Measurements from ENCODE around the gene FOXP1.

Gene FOXP1

DNA sequence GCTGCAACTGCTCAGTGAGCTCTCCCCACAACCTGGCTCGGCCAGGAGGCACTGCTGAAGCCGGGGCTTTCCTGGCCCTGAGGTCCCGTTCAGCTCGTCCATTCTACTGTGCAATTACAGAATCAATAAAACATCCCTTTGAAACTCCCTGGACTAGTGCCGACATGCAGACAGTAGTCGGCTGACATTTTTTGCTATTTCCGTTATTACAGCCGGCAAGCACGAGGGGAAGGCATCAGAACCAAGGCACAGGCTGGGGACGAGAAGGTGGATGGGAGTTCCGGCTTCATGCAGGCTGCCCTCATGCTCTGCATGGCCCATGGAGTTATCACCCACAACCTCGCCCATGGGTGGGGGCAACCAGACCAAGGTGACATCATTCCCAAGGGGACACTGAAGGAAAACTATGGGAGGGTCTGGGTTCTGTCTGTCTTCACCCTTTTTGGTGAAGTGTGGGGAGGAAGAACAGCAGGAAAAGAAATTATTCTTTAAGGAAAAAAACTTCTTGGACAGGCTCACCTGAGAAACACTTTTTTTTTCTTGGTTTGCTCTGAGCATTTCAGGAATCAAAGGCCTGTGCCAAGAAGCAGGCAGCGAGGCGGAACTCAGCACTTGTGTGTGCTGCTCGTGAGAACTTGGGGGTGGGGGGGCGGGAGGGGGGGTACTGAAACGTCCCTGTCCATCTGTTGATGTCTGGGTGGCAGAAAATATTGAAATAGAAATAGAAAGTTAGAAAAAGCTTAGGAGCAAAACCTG is 154.5 kb downstream of the FOXP1 start:
- ATAC-seq (replicated peaks; ENCODE audit: extremely low read depth, poor library complexity, severe bottlenecking) (no peak), DNase-seq (ENCODE audit: low spot score in 2 of 2) (no peak)
- H3K4me3 Mint-ChIP-seq = no peak overlapping the region

DNA sequence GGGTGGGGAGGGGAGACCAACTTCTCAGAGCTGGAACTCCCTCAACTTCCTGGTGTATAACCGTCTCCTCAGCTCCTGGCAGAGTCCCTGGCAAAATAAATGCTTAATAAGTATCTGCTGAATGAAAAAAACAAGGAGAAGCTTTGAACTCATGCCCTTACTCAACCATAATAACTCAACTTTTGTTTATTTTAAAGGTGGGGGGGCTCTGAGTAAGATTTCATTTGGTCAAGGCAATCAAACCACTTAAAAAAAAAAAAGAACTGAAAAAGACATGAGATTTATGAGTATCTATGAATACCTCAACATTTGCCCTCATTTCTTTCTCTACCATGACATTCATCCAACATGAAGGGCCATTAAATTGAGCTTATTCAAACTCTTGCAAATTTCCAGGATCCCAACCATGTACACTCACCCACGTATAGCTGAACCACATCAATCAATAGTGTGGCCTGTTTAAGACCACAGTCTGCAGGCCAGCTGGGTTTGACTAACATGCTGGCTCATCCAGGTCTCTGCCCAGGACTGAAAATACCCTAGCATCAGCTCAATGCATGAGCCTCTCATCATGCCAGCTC is 157.9 kb downstream of the FOXP1 start:
- ATAC-seq (replicated peaks; ENCODE audit: extremely low read depth, poor library complexity, severe bottlenecking) (no peak), DNase-seq (ENCODE audit: low spot score in 2 of 2) (no peak)
- Mint-ChIP-seq H3K27ac (ENCODE audit: low read depth) (peak overlapping the region; percentile 26), H3K9me3 (no peaks in the 10 kb centered on the region), H3K4me3 (no peak overlapping the region), H3K27me3 (no peaks in the 10 kb centered on the region), H3K36me3 (ENCODE audit: insufficient read depth) (peaks cover 8% of the 10 kb centered on the region), H3K4me1 (peaks cover 71% of the 10 kb centered on the region)

More for the DNA sequence above, 154.5 kb downstream of the FOXP1 start:
- Mint-ChIP-seq H3K4me1 (peaks cover 71% of the 10 kb centered on the region), H3K27me3 (no peaks in the 10 kb centered on the region), H3K36me3 (ENCODE audit: insufficient read depth) (peaks cover 10% of the 10 kb centered on the region), H3K27ac (ENCODE audit: low read depth) (peak overlapping the region; percentile 39), H3K9me3 (no peaks in the 10 kb centered on the region)

DNA sequence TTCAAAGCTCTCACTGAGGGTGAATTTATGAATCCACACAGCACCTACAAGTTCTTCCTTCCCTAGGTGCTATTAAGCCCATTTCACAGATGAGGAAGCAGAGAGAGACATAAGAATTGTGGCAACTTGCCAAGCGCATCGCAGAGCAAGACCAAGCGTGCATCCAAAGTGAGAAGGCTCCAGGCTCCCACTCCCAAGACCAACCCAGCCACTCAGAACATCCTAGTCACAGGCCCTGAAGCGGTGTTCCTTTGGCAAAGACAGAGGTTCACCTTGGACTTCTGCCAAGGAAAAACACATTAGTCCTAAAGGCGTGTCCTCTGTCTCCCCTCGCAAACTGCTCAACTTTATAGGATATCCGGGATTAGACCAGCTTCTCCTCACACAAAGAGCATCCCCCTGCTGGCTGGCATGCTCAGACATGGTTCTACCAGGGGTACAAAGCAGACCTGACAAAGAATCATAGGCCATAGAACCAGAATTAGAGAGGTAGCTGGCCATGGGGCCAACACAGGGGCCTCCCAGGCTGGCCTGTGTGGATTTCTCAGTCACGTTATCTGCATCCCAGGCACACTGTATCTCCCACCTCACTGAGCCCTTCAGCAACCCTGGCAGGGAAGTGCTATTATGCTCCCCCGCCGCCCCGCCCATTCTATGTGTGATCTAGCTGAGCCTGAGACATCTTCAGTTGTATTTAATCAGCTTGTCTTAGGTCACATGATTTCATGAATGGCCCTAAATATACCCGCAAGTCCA is 160.2 kb downstream of the FOXP1 start:
- Mint-ChIP-seq H3K27ac (ENCODE audit: low read depth) (peak overlapping the region; percentile 88), H3K4me1 (peaks cover 65% of the 10 kb centered on the region), H3K4me3 (peak overlapping the region; percentile 33), H3K36me3 (ENCODE audit: insufficient read depth) (peaks cover 8% of the 10 kb centered on the region), H3K27me3 (no peaks in the 10 kb centered on the region), H3K9me3 (no peaks in the 10 kb centered on the region)
- DNase-seq (ENCODE audit: low spot score in 2 of 2) (no peak), ATAC-seq (replicated peaks; ENCODE audit: extremely low read depth, poor library complexity, severe bottlenecking) (no peak)

GRCh38 chr3:71421820-71422566 is 161.5 kb downstream of the FOXP1 start:
- Mint-ChIP-seq H3K36me3 (ENCODE audit: insufficient read depth) (peaks cover 10% of the 10 kb centered on the region), H3K27me3 (no peaks in the 10 kb centered on the region), H3K4me3 (peak overlapping the region; percentile 33), H3K9me3 (no peaks in the 10 kb centered on the region), H3K4me1 (peaks cover 64% of the 10 kb centered on the region), H3K27ac (ENCODE audit: low read depth) (peak overlapping the region; percentile 88)
- DNase-seq (ENCODE audit: low spot score in 2 of 2) (peak; percentile 33 to 49), ATAC-seq (replicated peaks; ENCODE audit: extremely low read depth, poor library complexity, severe bottlenecking) (peak; percentile 94)

- Mint-ChIP-seq H3K27ac (ENCODE audit: low read depth) (peak overlapping the region; percentile 88), H3K36me3 (ENCODE audit: insufficient read depth) (peaks cover 8% of the 10 kb centered on the region), H3K27me3 (no peaks in the 10 kb centered on the region), H3K4me1 (peaks cover 67% of the 10 kb centered on the region), H3K4me3 (peak overlapping the region; percentile 33), H3K9me3 (no peaks in the 10 kb centered on the region)
- no peak for ATAC-seq (replicated peaks; ENCODE audit: extremely low read depth, poor library complexity, severe bottlenecking)
- DNase-seq (ENCODE audit: low spot score in 2 of 2) = no peak
These were observed 162.1 kb downstream of the FOXP1 start for GRCh38 chr3:71421475-71421819.

GRCh38 chr3:71419369-71419768 is 164.2 kb downstream of the FOXP1 start:
- Mint-ChIP-seq H3K9me3 (no peaks in the 10 kb centered on the region), H3K27ac (ENCODE audit: low read depth) (no peak overlapping the region), H3K27me3 (no peaks in the 10 kb centered on the region), H3K4me3 (no peak overlapping the region), H3K4me1 (peaks cover 74% of the 10 kb centered on the region), H3K36me3 (ENCODE audit: insufficient read depth) (peaks cover 6% of the 10 kb centered on the region)
- DNase-seq (ENCODE audit: low spot score in 2 of 2) (no peak), ATAC-seq (replicated peaks; ENCODE audit: extremely low read depth, poor library complexity, severe bottlenecking) (no peak)

DNA sequence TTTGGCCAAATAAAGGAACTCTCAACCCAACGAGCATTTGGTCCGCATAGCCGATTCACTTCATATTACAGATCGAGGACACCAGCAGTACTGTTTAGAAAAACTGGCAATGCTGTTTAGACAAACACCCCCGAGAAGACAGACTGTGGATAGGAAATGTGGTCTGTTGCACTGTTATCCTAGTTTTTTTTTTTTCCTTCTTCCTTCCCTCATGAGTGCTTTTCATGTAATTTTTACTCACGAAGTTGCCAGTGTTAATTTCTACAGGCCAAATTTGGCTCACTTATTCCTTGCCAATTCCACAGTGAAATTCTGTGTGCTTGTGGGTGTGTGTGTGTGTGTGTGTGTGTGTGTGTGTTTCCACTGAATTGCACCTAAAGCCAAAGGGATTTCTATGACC is 165.7 kb downstream of the FOXP1 start:
- H3K4me3 Mint-ChIP-seq = peak overlapping the region; percentile 31

GRCh38 chr3:71416876-71417275 is 166.7 kb downstream of the FOXP1 start:
- ATAC-seq (replicated peaks; ENCODE audit: extremely low read depth, poor library complexity, severe bottlenecking) (peak; percentile 12), DNase-seq (ENCODE audit: low spot score in 2 of 2) (no peak)
- Mint-ChIP-seq H3K36me3 (ENCODE audit: insufficient read depth) (peaks cover 7% of the 10 kb centered on the region), H3K27ac (ENCODE audit: low read depth) (peak overlapping the region; percentile 91), H3K27me3 (no peaks in the 10 kb centered on the region), H3K4me1 (peaks cover 62% of the 10 kb centered on the region), H3K9me3 (no peaks in the 10 kb centered on the region), H3K4me3 (no peak overlapping the region)

More for the DNA sequence above, 165.7 kb downstream of the FOXP1 start:
- no peak for ATAC-seq (replicated peaks; ENCODE audit: extremely low read depth, poor library complexity, severe bottlenecking)
- no peak for DNase-seq (ENCODE audit: low spot score in 2 of 2)
- peak overlapping the region; percentile 3 for H3K27ac Mint-ChIP-seq (ENCODE audit: low read depth)
- no peaks in the 10 kb centered on the region for H3K27me3 Mint-ChIP-seq
- peaks cover 71% of the 10 kb centered on the region for H3K4me1 Mint-ChIP-seq
- H3K9me3 Mint-ChIP-seq = no peaks in the 10 kb centered on the region
- peaks cover 6% of the 10 kb centered on the region for H3K36me3 Mint-ChIP-seq (ENCODE audit: insufficient read depth)

- Mint-ChIP-seq H3K9me3 (no peaks in the 10 kb centered on the region), H3K36me3 (ENCODE audit: insufficient read depth) (peaks cover 8% of the 10 kb centered on the region), H3K27ac (ENCODE audit: low read depth) (peak overlapping the region; percentile 91), H3K4me1 (peaks cover 53% of the 10 kb centered on the region), H3K27me3 (no peaks in the 10 kb centered on the region), H3K4me3 (peak overlapping the region; percentile 54)
- ATAC-seq (replicated peaks; ENCODE audit: extremely low read depth, poor library complexity, severe bottlenecking) (peak; percentile 85), DNase-seq (ENCODE audit: low spot score in 2 of 2) (no peak)
These were observed 167.8 kb downstream of the FOXP1 start for GRCh38 chr3:71415681-71416122.

DNA sequence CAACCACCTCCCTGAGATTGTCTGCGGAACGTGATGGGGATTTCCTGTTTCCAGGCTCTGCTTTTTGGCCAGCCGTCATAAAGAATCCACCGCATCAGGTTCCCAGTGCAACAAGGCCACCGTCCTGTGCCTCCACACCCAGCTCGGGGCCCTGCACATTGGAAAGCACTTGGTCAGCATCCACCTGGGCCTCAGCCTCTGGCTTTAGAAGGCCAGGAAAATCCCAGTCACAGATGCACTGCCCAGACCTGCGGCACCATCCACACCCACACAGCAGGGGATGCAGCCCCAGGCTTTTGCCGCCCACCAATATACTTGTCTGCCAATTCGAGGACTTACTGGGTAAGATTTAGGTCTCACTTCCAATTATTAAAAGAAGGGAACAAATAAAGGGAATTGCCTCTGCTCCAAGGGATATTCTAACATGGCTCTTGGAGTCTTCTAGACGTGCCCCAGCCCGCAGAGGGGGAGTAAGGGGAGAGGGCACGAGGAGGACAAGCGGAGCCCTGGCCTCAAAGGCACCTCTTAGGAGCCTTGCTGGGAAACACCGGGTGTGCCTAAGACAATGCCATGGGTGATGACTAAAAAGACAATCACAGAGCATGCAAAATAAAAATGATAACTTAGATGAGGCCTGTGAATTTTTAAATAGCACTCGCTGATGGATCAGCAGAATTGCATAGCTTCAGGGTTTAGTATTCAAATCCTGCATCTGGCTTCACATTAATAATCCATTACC is 169.2 kb downstream of the FOXP1 start:
- DNase-seq (ENCODE audit: low spot score in 2 of 2) (no peak), ATAC-seq (replicated peaks; ENCODE audit: extremely low read depth, poor library complexity, severe bottlenecking) (no peak)
- Mint-ChIP-seq H3K9me3 (no peaks in the 10 kb centered on the region), H3K36me3 (ENCODE audit: insufficient read depth) (peaks cover 8% of the 10 kb centered on the region), H3K4me1 (peaks cover 49% of the 10 kb centered on the region), H3K27ac (ENCODE audit: low read depth) (peak overlapping the region; percentile 91), H3K27me3 (no peaks in the 10 kb centered on the region), H3K4me3 (peak overlapping the region; percentile 54)

- Mint-ChIP-seq H3K27me3 (no peaks in the 10 kb centered on the region), H3K36me3 (ENCODE audit: insufficient read depth) (peaks cover 8% of the 10 kb centered on the region), H3K4me3 (no peak overlapping the region), H3K4me1 (peaks cover 49% of the 10 kb centered on the region), H3K9me3 (no peaks in the 10 kb centered on the region), H3K27ac (ENCODE audit: low read depth) (no peak overlapping the region)
- DNase-seq (ENCODE audit: low spot score in 2 of 2) (no peak), ATAC-seq (replicated peaks; ENCODE audit: extremely low read depth, poor library complexity, severe bottlenecking) (no peak)
These were observed 170.0 kb downstream of the FOXP1 start for GRCh38 chr3:71413572-71413971.

DNA sequence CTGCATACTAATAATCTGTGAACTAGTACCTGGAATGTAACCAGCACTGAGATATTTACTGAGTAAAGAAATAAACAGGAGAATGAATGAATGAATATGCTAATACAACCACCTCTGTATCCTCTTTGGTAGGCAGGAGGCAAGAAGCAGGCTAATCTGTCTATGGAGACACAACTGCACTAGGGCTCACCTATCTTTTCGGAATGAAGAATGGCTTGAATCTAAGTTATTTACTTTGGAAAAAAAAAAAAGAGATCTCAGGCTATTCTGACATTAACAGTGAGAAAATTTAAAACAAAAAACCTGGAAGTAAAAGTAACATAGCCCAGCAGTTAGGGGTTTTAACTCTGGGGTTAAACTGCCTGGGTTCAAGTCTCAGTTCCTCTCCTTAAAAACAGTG is 174.2 kb downstream of the FOXP1 start:
- no peaks in the 10 kb centered on the region for H3K9me3 Mint-ChIP-seq
- no peaks in the 10 kb centered on the region for H3K27me3 Mint-ChIP-seq
- H3K4me1 Mint-ChIP-seq = peaks cover 30% of the 10 kb centered on the region
- H3K4me3 Mint-ChIP-seq = no peak overlapping the region
- peaks cover 9% of the 10 kb centered on the region for H3K36me3 Mint-ChIP-seq (ENCODE audit: insufficient read depth)
- ATAC-seq (replicated peaks; ENCODE audit: extremely low read depth, poor library complexity, severe bottlenecking) = no peak
- DNase-seq (ENCODE audit: low spot score in 2 of 2) = no peak
- H3K27ac Mint-ChIP-seq (ENCODE audit: low read depth) = no peak overlapping the region

Measured in central memory CD8-positive, alpha-beta T cell (primary cell).